HEK293T (cell line): Measurements from ENCODE around the gene MAN2A1.

Experiments used
- CTCF ChIA-PET: fragments of 350-600 bp; formaldehyde crosslinking; extraction: SDS; loops from one replicate; lab custom pipeline; 2021; ENCODE audit warnings: antibody characterized with exemption, inconsistent platforms; lab: Yijun Ruan, JAX
- POLR2A ChIA-PET: fragments of 350-600 bp; formaldehyde crosslinking; extraction: SDS; loops from one replicate; lab custom pipeline; 2020; ENCODE audit warnings: antibody characterized with exemption, inconsistent platforms; lab: Yijun Ruan, JAX
- DNase-seq: peaks from one replicate; pipeline ENCODE4 v3.0.0; 2012; ENCODE audit warnings: mixed read lengths; ENCODE audit errors: extremely low spot score
- ARNT ChIP-seq: fragments of 450-650 bp; IDR thresholded peaks from 2 replicates; pipeline ENCODE4 v1.6.1; 2017; ENCODE audit warnings: mild to moderate bottlenecking
- BHLHE40 ChIP-seq: fragments of 450-650 bp; IDR thresholded peaks from 2 replicates; pipeline ENCODE4 v1.6.1; 2016; ENCODE audit warnings: mild to moderate bottlenecking, moderate library complexity, borderline replicate concordance
- CTBP1 ChIP-seq: fragments of 450-650 bp; IDR thresholded peaks from 2 replicates; pipeline ENCODE4 v1.6.1; 2016; ENCODE audit warnings: borderline replicate concordance
- ELF4 ChIP-seq: fragments of 450-650 bp; IDR thresholded peaks from 2 replicates; pipeline ENCODE4 v1.6.1; 2017; ENCODE audit warnings: antibody characterized with exemption
- FOXA1 ChIP-seq: fragments of 450-650 bp; IDR thresholded peaks from 2 replicates; pipeline ENCODE4 v1.6.1; 2016; ENCODE audit warnings: mild to moderate bottlenecking
- FOXK2 ChIP-seq: fragments of 450-650 bp; IDR thresholded peaks from 2 replicates; pipeline ENCODE4 v1.6.1; 2016; ENCODE audit warnings: mild to moderate bottlenecking
- FOXM1 ChIP-seq: fragments of 450-650 bp; IDR thresholded peaks from 2 replicates; pipeline ENCODE4 v1.6.1; 2017; ENCODE audit warnings: mild to moderate bottlenecking, borderline replicate concordance
- HDGF ChIP-seq: fragments of 450-650 bp; IDR thresholded peaks from 2 replicates; pipeline ENCODE4 v1.6.1; 2017; ENCODE audit warnings: antibody characterized with exemption, borderline replicate concordance
- L3MBTL2 ChIP-seq: fragments of 450-650 bp; conservative IDR thresholded peaks from 2 replicates; pipeline ENCODE4 v1.6.1; 2016; ENCODE audit warnings: mild to moderate bottlenecking
- LEF1 ChIP-seq: fragments of 450-650 bp; IDR thresholded peaks from 2 replicates; pipeline ENCODE4 v1.6.1; 2017; ENCODE audit warnings: mild to moderate bottlenecking, borderline replicate concordance
- NFRKB ChIP-seq: fragments of 450-650 bp; IDR thresholded peaks from 2 replicates; pipeline ENCODE4 v1.6.1; 2016; ENCODE audit warnings: mild to moderate bottlenecking, moderate library complexity
- SP1 ChIP-seq: fragments of 450-650 bp; IDR thresholded peaks from 2 replicates; pipeline ENCODE4 v1.6.1; 2017
- SUZ12 ChIP-seq: fragments of 450-650 bp; IDR thresholded peaks from 2 replicates; pipeline ENCODE4 v1.6.1; 2016; ENCODE audit warnings: mild to moderate bottlenecking
- TARDBP ChIP-seq: fragments of 450-650 bp; IDR thresholded peaks from 2 replicates; pipeline ENCODE4 v1.6.1; 2016
- ZNF384 ChIP-seq: fragments of 450-650 bp; IDR thresholded peaks from 2 replicates; pipeline ENCODE4 v1.6.1; 2016
- TF ChIP-seq, protein P1 (sequence below): fragments of 450-650 bp; IDR thresholded peaks from 2 replicates; pipeline ENCODE4 v1.6.1; 2016

The MAN2A1 gene

GRCh38 chr5:109865637-109866036 is 175.9 kb downstream of the MAN2A1 start:
- ChIA-PET CTCF (no interaction called here), POLR2A (interaction anchor here (0.6 to 1.0 kb wide), 2 partner anchors 10 to 175 kb away, joined by 3 read pairs; no protein-coding TSS in a partner anchor)
- TF ChIP-seq ARNT = no peak
- no peak for DNase-seq

- DNase-seq = no peak
- POLR2A ChIA-PET = interaction anchor here (0.6 to 1.0 kb wide), 2 partner anchors 10 to 175 kb away, joined by 3 read pairs; no protein-coding TSS in a partner anchor
- TF ChIP-seq ELF4 (no peak), CTBP1 (no peak), HDGF (no peak), TARDBP (no peak), NFRKB (no peak), FOXK2 (no peak), ZNF384 (no peak), BHLHE40 (no peak), FOXA1 (no peak), SUZ12 (no peak), FOXM1 (no peak), SP1 (no peak), L3MBTL2 (no peak)
- CTCF ChIA-PET = no interaction called here
Observed at GRCh38 chr5:109866051-109866450, 176.3 kb downstream of the MAN2A1 start.

- ChIA-PET CTCF (no interaction called here), POLR2A (no interaction called here)
- no peak for DNase-seq
- TF ChIP-seq CTBP1 (no peak), ZNF384 (no peak), SP1 (no peak), TARDBP (no peak), FOXK2 (no peak), L3MBTL2 (no peak), FOXA1 (no peak), HDGF (no peak), BHLHE40 (no peak)
Observed at GRCh38 chr5:109868737-109869136, 179.0 kb downstream of the MAN2A1 start.

- POLR2A ChIA-PET = no interaction called here
- TF ChIP-seq SP1 (no peak), SUZ12 (no peak), L3MBTL2 (no peak), FOXA1 (no peak)
- DNase-seq = no peak
- CTCF ChIA-PET = no interaction called here
Observed at GRCh38 chr5:109873687-109874086, 184.0 kb downstream of the MAN2A1 start.

DNA sequence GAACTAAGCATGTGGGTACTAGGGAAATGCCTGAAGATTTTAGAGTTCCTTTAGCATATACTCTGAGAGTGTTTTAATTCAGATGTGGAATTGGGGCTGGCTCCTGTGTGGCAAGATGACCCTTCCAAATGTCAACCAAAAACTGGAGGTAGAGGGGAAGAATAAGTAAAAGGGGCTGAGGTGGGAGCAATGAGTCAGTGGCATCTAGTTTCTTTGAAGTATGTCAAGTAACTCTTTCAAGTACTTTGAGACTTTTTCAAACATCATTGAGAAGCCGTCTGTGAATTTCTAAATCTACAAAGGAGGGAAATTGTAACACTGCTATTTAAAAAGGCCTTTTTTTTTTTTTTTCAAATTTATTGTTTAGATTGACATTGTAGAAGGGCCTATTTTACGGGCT is 184.4 kb downstream of the MAN2A1 start:
- CTCF ChIA-PET = no interaction called here
- POLR2A ChIA-PET = no interaction called here
- no peak for DNase-seq
- TF ChIP-seq ELF4 = no peak
- TF ChIP-seq, protein P1, sequence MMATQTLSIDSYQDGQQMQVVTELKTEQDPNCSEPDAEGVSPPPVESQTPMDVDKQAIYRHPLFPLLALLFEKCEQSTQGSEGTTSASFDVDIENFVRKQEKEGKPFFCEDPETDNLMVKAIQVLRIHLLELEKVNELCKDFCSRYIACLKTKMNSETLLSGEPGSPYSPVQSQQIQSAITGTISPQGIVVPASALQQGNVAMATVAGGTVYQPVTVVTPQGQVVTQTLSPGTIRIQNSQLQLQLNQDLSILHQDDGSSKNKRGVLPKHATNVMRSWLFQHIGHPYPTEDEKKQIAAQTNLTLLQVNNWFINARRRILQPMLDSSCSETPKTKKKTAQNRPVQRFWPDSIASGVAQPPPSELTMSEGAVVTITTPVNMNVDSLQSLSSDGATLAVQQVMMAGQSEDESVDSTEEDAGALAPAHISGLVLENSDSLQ = no peak
- no peak for TF ChIP-seq SUZ12
- TF ChIP-seq ZNF384 = no peak
- TF ChIP-seq HDGF = no peak
- no peak for TF ChIP-seq L3MBTL2
- TF ChIP-seq CTBP1 = no peak
- TF ChIP-seq TARDBP = no peak

GRCh38 chr5:109876030-109876725 is 186.5 kb downstream of the MAN2A1 start:
- no peak for DNase-seq
- CTCF ChIA-PET = no interaction called here
- TF ChIP-seq NFRKB = no peak
- TF ChIP-seq, protein P1 = no peak
- no peak for TF ChIP-seq HDGF
- TF ChIP-seq L3MBTL2 = no peak
- no peak for TF ChIP-seq CTBP1
- no peak for TF ChIP-seq ZNF384
- no peak for TF ChIP-seq FOXA1
- no peak for TF ChIP-seq FOXM1
- TF ChIP-seq SP1 = no peak
- no peak for TF ChIP-seq ELF4
- TF ChIP-seq FOXK2 = no peak
- TF ChIP-seq TARDBP = no peak
- no peak for TF ChIP-seq SUZ12
- TF ChIP-seq ARNT = no peak
- TF ChIP-seq BHLHE40 = no peak
- POLR2A ChIA-PET = no interaction called here

- CTCF ChIA-PET = no interaction called here
- no peak for DNase-seq
- POLR2A ChIA-PET = no interaction called here
- TF ChIP-seq ZNF384 (no peak), FOXM1 (no peak), NFRKB (no peak), LEF1 (no peak), CTBP1 (no peak), SUZ12 (no peak), HDGF (no peak), ELF4 (no peak), FOXK2 (no peak), FOXA1 (no peak), ARNT (no peak), TARDBP (no peak), L3MBTL2 (no peak), SP1 (no peak), BHLHE40 (no peak)
- TF ChIP-seq, protein P1 = no peak
Observed at GRCh38 chr5:109876941-109877669, 187.4 kb downstream of the MAN2A1 start.
